ENCODE measurements around the gene MAST4.

MAST4 gene

GRCh38 chr5:67050635-67051034 lies 454.4 kb downstream of the MAST4 start:
- no peak for TF ChIP-seq CTCF (IDR thresholded peaks at IDR 0.05; ENCODE audit: low read depth, low read length)
- no peak overlapping the region for H3K4me3 ChIP-seq (ENCODE audit: low read depth, low read length)

GRCh38 chr5:67051164-67051563 lies 455.0 kb downstream of the MAST4 start:
- TF ChIP-seq CTCF (IDR thresholded peaks at IDR 0.05; ENCODE audit: low read depth, low read length): no peak
- no peak overlapping the region for H3K4me3 ChIP-seq (ENCODE audit: low read depth, low read length)

GRCh38 chr5:67052034-67052433 lies 455.8 kb downstream of the MAST4 start:
- no peak for TF ChIP-seq CTCF (IDR thresholded peaks at IDR 0.05; ENCODE audit: low read depth, low read length)
- H3K4me3 ChIP-seq (ENCODE audit: low read depth, low read length): no peak overlapping the region

GRCh38 chr5:67053229-67053628 lies 457.0 kb downstream of the MAST4 start:
- H3K4me3 ChIP-seq (ENCODE audit: low read depth, low read length): no peak overlapping the region
- TF ChIP-seq CTCF (IDR thresholded peaks at IDR 0.05; ENCODE audit: low read depth, low read length): no peak

GRCh38 chr5:67058998-67059743 lies 463.0 kb downstream of the MAST4 start:
- TF ChIP-seq CTCF (IDR thresholded peaks at IDR 0.05; ENCODE audit: low read depth, low read length): no peak
- H3K4me3 ChIP-seq (ENCODE audit: low read depth, low read length): peak overlapping the region; percentile 25; the same call in 1 of the 2 replicates

GRCh38 chr5:67059744-67060490 lies 463.7 kb downstream of the MAST4 start:
- TF ChIP-seq CTCF (IDR thresholded peaks at IDR 0.05; ENCODE audit: low read depth, low read length): no peak
- H3K4me3 ChIP-seq (ENCODE audit: low read depth, low read length): peak overlapping the region; percentile 25; the same call in 1 of the 2 replicates

- no peak for TF ChIP-seq CTCF (IDR thresholded peaks at IDR 0.05; ENCODE audit: low read depth, low read length)
- no peak overlapping the region for H3K4me3 ChIP-seq (ENCODE audit: low read depth, low read length)
Measured at GRCh38 chr5:67061511-67061910, 465.3 kb downstream of the MAST4 start.

Data from WI38 (cell line).